Putamen (tissue), 1 donor: ENCODE results near the gene ACVR2A.
A peak's percentile ranks its signal among the peaks of the same experiment; 100 is the strongest.

Source experiments
- DNase-seq: peaks from one replicate; pipeline ENCODE4 v3.0.0-alpha.2; 2016; ENCODE audit warnings: low spot score

Gene ACVR2A

GRCh38 chr2:147844697-147845410 is at the start of gene ACVR2A:
Gene ACVR2A (plus strand): TSS chr2:147845029. CDS start chr2:147845153, 124 bp downstream.
- no peak for DNase-seq

DNA sequence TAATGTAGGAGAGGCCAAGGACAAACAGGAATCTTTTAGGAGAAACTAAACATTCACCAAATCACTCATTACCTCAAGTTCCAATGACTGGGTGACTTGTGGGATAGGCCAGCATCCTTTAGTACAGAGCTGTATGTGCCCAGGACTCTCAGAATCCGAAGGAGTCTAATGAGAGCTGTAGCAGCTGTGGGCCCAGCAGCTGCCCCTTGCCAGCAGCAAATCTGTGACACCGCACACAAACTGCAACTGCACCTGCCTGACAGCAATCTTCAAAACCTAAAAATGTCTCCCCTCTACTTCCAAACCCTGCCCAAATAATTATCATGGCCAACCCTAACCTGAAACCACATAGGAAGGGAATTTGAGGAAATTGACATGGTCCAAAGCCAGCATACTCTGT is 44.5 kb upstream of the ACVR2A start:
- DNase-seq: no peak

DNA sequence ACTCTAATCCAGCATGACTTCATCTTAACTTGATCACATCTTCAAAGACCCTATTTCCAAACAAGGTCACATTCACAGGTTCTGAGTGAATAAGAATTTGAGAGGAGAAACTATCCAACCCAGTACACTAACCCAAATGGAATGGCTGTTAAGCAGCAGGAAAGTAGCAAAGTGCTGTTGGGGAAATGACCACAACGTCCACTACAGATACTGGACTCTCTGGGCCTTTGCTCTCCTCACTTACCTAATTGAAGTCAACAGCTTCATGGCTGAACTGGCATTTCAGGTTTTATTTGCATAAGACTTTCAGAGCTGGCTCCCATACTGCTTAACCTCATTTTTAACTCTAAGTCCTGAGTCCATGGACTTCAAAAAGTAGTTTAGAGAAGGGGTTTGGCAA is 38.0 kb upstream of the ACVR2A start:
- DNase-seq: no peak

DNA sequence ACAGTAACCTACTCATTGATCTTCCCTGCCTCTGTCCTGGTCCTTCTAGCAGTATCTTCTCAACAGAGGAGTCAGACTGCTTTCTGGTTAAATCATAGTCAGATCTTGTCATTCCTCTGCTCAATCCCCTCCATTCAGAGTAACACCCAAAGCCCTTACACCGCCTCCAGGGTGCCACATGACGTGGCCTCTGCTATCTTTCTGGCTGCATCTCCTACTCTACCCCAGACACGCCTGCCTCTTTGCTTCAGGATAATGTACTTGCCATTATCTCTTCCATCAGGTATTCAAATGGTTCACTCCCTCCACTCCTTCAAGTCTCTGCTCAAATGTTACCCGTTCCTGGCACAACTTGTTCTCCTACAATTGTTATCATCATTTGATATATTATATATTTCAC is 36.3 kb upstream of the ACVR2A start:
- DNase-seq: no peak

GRCh38 chr2:147810883-147811765 is 33.7 kb upstream of the ACVR2A start:
- DNase-seq: no peak

GRCh38 chr2:147818741-147819140 is 26.1 kb upstream of the ACVR2A start:
- no peak for DNase-seq

DNA sequence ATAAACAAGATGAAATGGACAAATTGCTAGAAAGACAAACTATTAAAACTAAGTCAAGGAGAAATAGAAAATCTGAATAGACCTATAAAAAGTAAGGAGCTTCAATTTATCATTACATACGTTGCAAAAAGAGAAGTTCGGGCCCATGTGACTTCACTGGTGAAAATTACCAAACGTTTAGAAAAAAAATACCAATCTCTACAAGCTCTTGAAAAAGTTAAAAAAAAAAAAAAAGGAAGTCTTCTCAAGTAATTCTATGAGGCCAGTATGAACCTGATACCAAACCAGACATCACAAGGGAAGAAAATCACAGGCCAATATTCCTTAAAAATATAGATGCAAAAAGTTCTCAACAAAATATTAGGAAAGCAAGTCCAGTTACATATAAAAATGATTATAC is 20.2 kb upstream of the ACVR2A start:
- no peak for DNase-seq

DNA sequence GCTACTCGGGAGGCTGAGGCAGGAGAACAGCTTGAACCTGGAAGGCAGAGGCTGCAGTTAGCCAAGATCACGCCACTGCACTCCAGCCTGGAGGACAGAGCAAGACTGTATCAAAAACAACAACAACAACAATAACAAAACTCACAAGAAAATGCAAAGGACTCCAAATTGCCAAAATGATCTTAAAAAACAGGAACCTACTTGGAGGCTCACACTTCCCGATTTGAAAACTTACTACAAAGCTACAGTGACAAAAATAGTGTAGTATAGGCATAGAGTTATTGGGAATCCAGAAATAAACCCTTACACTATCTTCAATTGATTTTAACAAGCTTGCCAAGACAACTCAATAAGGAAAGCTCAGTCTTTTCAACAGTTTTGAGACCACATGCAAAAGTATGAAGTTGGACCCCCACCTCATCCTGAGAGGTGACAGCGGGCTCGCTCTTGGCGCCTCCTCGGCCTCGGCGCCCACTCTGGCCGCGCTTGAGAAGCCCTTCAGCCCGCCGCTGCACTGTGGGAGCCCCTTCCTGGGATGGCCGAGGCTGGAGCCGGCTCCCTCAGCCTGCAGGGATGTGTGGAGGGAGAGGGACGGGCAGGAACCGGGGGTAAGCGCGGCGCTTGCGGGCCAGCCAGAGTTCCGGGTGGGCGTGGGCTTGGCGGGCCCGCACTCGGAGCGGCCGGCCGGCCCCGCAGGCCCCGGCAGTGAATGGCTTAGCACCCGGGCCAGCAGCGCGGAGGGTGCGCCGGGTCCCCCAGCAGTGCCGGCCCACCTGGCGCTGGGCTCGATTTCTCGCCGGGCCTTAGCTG is 18.3 kb upstream of the ACVR2A start:
- DNase-seq: no peak

- DNase-seq: no peak
These were observed 17.8 kb upstream of the ACVR2A start for GRCh38 chr2:147827088-147827375.

- DNase-seq: no peak
These were observed 15.7 kb upstream of the ACVR2A start for GRCh38 chr2:147829106-147829505.

DNA sequence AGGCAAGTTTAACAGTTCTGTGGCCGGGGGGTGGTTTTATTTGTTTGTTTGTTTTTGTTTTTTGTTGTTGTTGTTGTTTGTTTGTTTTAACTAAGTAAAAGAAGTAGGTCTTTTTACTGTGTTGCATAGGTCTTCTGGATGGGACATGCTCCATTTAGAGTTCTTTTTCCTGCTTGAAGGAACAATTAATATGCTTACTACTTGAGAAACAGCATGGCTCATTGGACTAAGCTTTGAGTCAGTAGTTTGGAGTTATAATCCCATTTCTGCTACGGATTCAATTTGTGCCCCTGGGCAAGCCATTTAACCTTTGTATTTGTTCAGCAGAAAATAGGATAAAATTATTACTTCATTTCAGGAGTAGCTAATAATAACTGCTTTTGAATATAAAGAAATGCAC is 8.7 kb upstream of the ACVR2A start:
- no peak for DNase-seq

DNA sequence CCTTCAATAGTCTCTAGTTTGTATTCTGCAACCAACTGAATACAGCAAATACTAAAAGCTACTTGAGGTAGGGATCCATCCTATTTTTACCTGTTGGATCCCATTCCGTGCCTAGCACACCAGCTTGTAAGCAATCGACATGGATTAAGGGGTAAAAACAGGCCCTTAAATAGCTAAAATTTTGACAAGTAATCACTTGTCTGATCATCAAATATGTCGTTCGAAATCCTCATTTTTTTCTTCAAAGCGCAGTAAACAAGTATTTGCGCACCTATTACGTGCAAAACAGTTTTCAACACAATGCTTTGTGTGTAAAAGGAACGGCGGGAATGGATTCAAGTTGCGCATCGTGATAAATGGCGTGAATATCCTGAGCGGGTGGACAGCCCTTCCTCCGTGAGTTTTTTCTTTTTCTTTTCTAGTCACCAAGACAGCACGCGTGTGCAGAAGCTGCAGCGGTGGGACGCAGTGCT is 1.4 kb upstream of the ACVR2A start:
- no peak for DNase-seq

DNA sequence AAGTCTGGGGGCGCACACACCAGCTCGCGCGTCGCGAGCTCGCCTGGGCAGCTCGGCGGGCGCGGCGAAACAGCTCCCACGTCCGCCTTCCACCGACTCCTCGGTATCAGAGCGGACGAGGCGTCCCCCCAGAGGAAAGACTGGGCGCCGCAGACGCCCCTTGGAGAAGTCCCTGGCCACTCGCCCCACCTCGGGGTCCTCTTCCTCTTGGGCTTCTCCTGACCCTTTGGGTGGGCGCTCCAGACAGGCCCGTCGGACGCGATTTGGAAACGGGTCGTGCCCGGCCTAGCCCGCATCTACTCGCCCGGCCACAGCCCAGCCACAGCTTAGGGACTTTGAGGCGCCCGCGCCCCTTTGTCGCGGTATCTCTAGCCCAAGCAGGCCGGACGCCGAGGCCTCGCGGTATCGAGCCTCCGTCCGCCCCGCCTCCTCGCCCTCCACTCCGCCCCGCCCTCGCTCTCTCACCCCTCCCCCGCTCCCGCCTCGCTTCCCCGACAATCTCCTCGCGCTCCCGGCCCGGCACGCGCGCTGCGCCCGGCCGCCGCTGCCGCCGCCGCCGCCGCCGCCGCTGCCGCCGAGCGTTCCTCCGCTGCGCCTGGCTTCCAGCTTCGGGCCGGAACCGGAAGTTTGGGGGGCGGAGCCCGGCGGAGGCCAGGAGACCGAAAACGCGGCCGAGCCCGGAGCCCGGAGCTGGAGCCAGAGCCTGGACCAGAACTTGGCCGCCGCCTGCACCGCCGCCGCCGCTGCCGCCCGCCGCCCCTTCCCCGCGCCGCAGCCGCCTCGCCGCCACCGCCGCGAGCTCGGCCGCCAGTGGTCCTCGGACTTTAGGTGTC is 749 bp upstream of the ACVR2A start:
- DNase-seq: peak; percentile 87

- peak; percentile 21 for DNase-seq
These were observed 662 bp downstream of the ACVR2A start for GRCh38 chr2:147845411-147845971.

DNA sequence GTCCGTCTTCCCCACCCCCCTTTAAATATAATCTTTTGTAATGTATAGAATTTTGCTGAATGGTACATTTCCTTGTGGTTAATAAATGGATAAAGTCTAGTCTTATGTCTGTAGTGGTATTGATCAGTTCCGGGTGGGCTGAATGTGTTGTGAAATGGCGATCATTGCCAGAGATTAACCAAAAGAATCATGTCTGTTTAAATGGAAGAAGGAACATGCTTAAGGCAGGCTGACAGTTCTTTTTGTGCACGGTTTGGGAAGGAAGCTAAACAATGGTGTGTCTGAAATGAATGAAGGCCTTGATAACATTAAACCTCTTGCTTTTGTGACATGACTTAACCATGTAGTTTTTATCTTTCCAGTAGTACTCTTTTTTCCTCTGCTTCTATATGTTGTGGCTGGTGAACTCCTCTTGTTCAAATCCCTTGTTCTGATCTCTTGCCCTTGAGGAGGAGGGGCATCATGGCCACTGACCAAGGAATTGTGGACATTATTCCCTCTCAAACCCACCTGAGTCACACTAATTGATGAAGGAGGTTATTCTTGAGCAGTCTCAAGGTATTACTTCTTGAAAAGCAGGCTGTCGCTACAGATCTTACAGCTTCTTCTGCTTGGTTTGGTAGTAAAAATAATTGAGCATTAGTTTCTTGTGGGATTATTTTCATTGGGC is 1.7 kb downstream of the ACVR2A start:
- DNase-seq: peak; percentile 7

GRCh38 chr2:147847746-147848391 is 3.0 kb downstream of the ACVR2A start:
- no peak for DNase-seq

- no peak for DNase-seq
These were observed 6.0 kb downstream of the ACVR2A start for GRCh38 chr2:147850838-147851237.

DNA sequence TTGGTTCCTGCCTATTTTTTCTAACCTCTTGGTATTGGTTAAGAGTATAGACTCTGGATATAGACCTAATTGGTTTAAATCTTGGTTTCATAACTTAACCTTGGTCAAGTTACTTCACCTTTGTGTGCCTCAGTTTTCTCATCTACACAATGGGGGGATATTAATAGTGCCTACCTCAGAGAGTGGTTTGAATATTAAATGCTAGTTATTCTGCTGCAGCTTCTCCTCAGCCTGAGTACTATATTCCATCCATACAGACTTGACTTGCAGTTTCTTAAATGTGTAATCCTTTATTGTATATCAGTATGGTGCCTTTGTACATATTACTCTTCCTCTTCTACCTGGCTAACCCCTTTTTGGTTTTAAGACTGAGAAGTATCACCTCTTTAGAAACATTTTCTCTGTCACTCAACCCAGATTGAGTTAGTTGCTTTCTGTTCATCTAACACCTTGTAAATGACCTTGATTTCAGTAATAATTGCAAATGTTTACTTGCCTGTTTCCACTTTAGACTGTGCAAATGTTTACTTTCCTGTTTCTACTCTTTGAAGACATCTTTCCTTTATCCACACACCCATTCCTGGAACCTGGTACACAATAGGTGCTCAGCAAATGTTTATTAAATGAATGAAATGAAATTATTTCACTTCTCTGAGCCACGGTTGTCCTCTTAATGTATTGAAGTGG is 6.6 kb downstream of the ACVR2A start:
- DNase-seq: no peak

GRCh38 chr2:147854557-147855134 is 9.8 kb downstream of the ACVR2A start:
- no peak for DNase-seq
